ENCODE data around the gene COPS7A. TPM values are rescaled to one million over a fixed set of nuclear protein-coding genes. Genes with fewer than 3 reads are reported as not detected.

COPS7A gene
- total RNA-seq, 6 experiments from 2014 or later, result 103 to 122 (median 108) TPM

DNA sequence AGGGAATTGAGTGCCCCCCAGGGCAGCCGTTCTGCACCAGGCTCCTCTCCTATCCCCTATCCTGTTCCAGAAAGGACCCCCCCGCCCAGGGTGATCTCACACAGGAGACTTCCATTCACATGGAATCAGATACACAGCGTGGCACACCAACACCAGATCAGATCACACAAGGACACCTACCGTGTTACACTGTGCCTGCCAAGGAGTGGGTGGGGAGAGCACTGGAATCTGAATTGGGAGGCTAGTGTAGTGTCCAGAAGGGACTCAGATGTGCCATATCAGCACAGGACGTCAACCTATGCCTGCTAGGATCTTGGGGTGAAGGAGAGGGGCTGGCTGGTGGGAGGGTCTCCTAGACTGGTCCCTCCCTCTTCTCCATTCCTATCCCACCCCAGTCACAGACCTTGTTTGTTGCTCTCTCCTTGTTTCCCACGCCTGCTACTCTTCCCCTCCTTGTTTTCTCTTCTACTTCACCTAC lies 44.6 kb downstream of the COPS7A start:
- no peak for TF ChIP-seq CTCF (IDR thresholded peaks at IDR 0.05)
- Mint-ChIP-seq H3K27ac (peak overlapping the region; percentile 82), H3K4me3 (peak overlapping the region; percentile 93), H3K27me3 (ENCODE audit: insufficient read depth) (peaks cover 4% of the 10 kb centered on the region; the same call in 1 of the 2 replicates), H3K9me3 (no peaks in the 10 kb centered on the region), H3K36me3 (ENCODE audit: low read depth) (peaks cover 5% of the 10 kb centered on the region), H3K4me1 (ENCODE audit: low read depth) (peaks cover 54% of the 10 kb centered on the region)
- DNase-seq, result no peak

GRCh38 chr12:6768990-6769389 lies 45.1 kb downstream of the COPS7A start:
- DNase-seq, result no peak
- H3K4me1 Mint-ChIP-seq (ENCODE audit: low read depth), result peaks cover 49% of the 10 kb centered on the region

GRCh38 chr12:6769666-6770065 lies 45.8 kb downstream of the COPS7A start:
- H3K27ac Mint-ChIP-seq, result no peak overlapping the region
- peaks cover 42% of the 10 kb centered on the region for H3K4me1 Mint-ChIP-seq (ENCODE audit: low read depth)
- no peak overlapping the region for H3K4me3 Mint-ChIP-seq
- H3K27me3 Mint-ChIP-seq (ENCODE audit: insufficient read depth), result peaks cover 4% of the 10 kb centered on the region; the same call in 1 of the 2 replicates
- DNase-seq, result no peak
- peaks cover 5% of the 10 kb centered on the region for H3K36me3 Mint-ChIP-seq (ENCODE audit: low read depth)
- H3K9me3 Mint-ChIP-seq, result no peaks in the 10 kb centered on the region
- TF ChIP-seq CTCF (IDR thresholded peaks at IDR 0.05), result no peak

More at GRCh38 chr12:6768990-6769389, 45.1 kb downstream of the COPS7A start:
- peaks cover 4% of the 10 kb centered on the region; the same call in 1 of the 2 replicates for H3K27me3 Mint-ChIP-seq (ENCODE audit: insufficient read depth)
- H3K36me3 Mint-ChIP-seq (ENCODE audit: low read depth), result peaks cover 5% of the 10 kb centered on the region
- H3K4me3 Mint-ChIP-seq, result peak overlapping the region; percentile 93
- H3K27ac Mint-ChIP-seq, result peak overlapping the region; percentile 82
- no peaks in the 10 kb centered on the region for H3K9me3 Mint-ChIP-seq
- no peak for TF ChIP-seq CTCF (IDR thresholded peaks at IDR 0.05)

GRCh38 chr12:6770094-6770493 lies 46.2 kb downstream of the COPS7A start:
- DNase-seq, result no peak
- no peaks in the 10 kb centered on the region for H3K9me3 Mint-ChIP-seq
- peaks cover 5% of the 10 kb centered on the region for H3K36me3 Mint-ChIP-seq (ENCODE audit: low read depth)
- no peak overlapping the region for H3K27ac Mint-ChIP-seq
- H3K4me3 Mint-ChIP-seq, result no peak overlapping the region
- peaks cover 8% of the 10 kb centered on the region; the same call in 1 of the 2 replicates for H3K27me3 Mint-ChIP-seq (ENCODE audit: insufficient read depth)
- H3K4me1 Mint-ChIP-seq (ENCODE audit: low read depth), result peaks cover 38% of the 10 kb centered on the region
- no peak for TF ChIP-seq CTCF (IDR thresholded peaks at IDR 0.05)

- H3K4me1 Mint-ChIP-seq (ENCODE audit: low read depth), result peaks cover 32% of the 10 kb centered on the region
- no peak overlapping the region for H3K4me3 Mint-ChIP-seq
- no peak overlapping the region; the same call in 1 of the 2 replicates for H3K27ac Mint-ChIP-seq
- no peak for TF ChIP-seq CTCF (IDR thresholded peaks at IDR 0.05)
- peaks cover 9% of the 10 kb centered on the region; the same call in 1 of the 2 replicates for H3K27me3 Mint-ChIP-seq (ENCODE audit: insufficient read depth)
- DNase-seq, result no peak
- peaks cover 5% of the 10 kb centered on the region for H3K36me3 Mint-ChIP-seq (ENCODE audit: low read depth)
- H3K9me3 Mint-ChIP-seq, result no peaks in the 10 kb centered on the region
These were observed 46.8 kb downstream of the COPS7A start for GRCh38 chr12:6770600-6770999.

Data from HFFc6 (cell line).